Spleen (tissue), 11 donors: Measurements from ENCODE around the gene GSTK1. TPM values are rescaled to one million over a fixed set of nuclear protein-coding genes. Genes with fewer than 3 reads are reported as not detected.

Experiments used
- DNase-seq: peaks from one replicate; pipeline ENCODE4 v3.0.0-alpha.2; 2020
- H3K27ac ChIP-seq, 8 donors: fragments of 200-600 bp; sonication (generic) in 7 of 8; 1 replicate in 4 of 8; 2 replicates in 4 of 8; pipeline versions ENCODE4 v1.5.0 to v1.8.0; 2016 to 2021; ENCODE audit warnings: inconsistent platforms in 4 of 8, mild to moderate bottlenecking in 4 of 8, moderate library complexity in 1 of 8
- H3K27me3 ChIP-seq, 7 donors: fragments of 200-600 bp; sonication (generic) in 6 of 7; replicated peaks in 1 of 7; 1 replicate in 4 of 7; 2 replicates in 3 of 7; pipeline versions ENCODE4 v1.5.0 to v1.8.0; 2016 to 2021; ENCODE audit warnings: inconsistent platforms in 3 of 7, mild to moderate bottlenecking in 1 of 7
- H3K36me3 ChIP-seq, 6 donors: fragments of 200-600 bp; sonication (generic) in 5 of 6; 1 replicate in 4 of 6; 2 replicates in 2 of 6; pipeline versions ENCODE4 v1.5.0 to v1.8.0; 2016 to 2021; ENCODE audit warnings: inconsistent platforms in 2 of 6
- H3K4me1 ChIP-seq, 6 donors: fragments of 200-600 bp; sonication (generic) in 5 of 6; 1 replicate in 3 of 6; 2 replicates in 3 of 6; pipeline versions ENCODE4 v1.5.0 to v1.8.0; 2016 to 2021; ENCODE audit warnings: inconsistent platforms in 3 of 6
- H3K4me3 ChIP-seq, 8 donors: fragments of 200-600 bp; sonication (generic) in 7 of 8; 1 replicate in 4 of 8; 2 replicates in 4 of 8; pipeline versions ENCODE4 v1.5.0 to v1.8.0; 2016 to 2021; ENCODE audit warnings: inconsistent platforms in 4 of 8, mild to moderate bottlenecking in 4 of 8, moderate library complexity in 2 of 8
- H3K9me3 ChIP-seq, 8 donors: fragments of 200-600 bp; sonication (generic) in 7 of 8; 1 replicate in 4 of 8; 2 replicates in 4 of 8; pipeline versions ENCODE4 v1.5.0 to v1.8.0; 2016 to 2021; ENCODE audit warnings: inconsistent platforms in 4 of 8
- CTCF ChIP-seq, 11 experiments: fragments of 200-600 bp in 7 of 11; fragments of 450-650 bp in 4 of 11; sonication (generic) in 4 of 11; IDR thresholded peaks in 8 of 11; conservative IDR thresholded peaks in 3 of 11; 1 replicate in 7 of 11; 2 replicates in 4 of 11; pipeline versions ENCODE4 v1.4.0 to v1.8.0; 2016 to 2021; ENCODE audit warnings: antibody characterized with exemption in 11 of 11, inconsistent platforms in 4 of 11, mild to moderate bottlenecking in 1 of 11
- POLR2A ChIP-seq, 3 donors: fragments of 450-650 bp; IDR thresholded peaks; one replicate each; pipeline ENCODE4 v1.5.1; 2017; ENCODE audit warnings: antibody characterized with exemption in 3 of 3, mild to moderate bottlenecking in 1 of 3
- POLR2AphosphoS5 ChIP-seq, 3 donors: sonication (generic); formaldehyde crosslinking; IDR thresholded peaks; one replicate each; pipeline ENCODE4 v1.5.1; 2017; ENCODE audit warnings: antibody characterized with exemption in 3 of 3
- WGBS, 5 donors: extraction: QIAGEN DNeasy Blood & Tissue Kit in 3 of 5; methylation state at CpG; one replicate each; pipeline versions ENCODE4 v1.1.5 to v1.1.7; 2013 to 2018; 5-methylcytosine and 5-hydroxymethylcytosine counted together
- intact Hi-C: fragments of 100-400 bp; cut with DNase I; formaldehyde crosslinking; loops from one replicate; pipeline ENCODE4 v1.15.0; 2023; ENCODE audit warnings: low total_unique reads
- polyA plus RNA-seq, 3 donors: library from polyadenylated mRNA; stranded (reverse); fragments of 200-250 nt; gene quantifications; one replicate each; pipeline ENCODE4 v1.2.1, GENCODE V29; 2013
- total RNA-seq, 7 donors: library from RNA; depleted of rRNA in 3 of 7; stranded (reverse); fragments of >200 nt in 3 of 7; fragmentation: NEBNext Ultra II Directional in 4 of 7; extraction: Animal tissue kit (Norgen Biotek cat#: 25700) in 4 of 7; gene quantifications; one replicate each; pipeline versions ENCODE4 v1.1.0 to v1.2.1, GENCODE V29; 2016 to 2021
- donor health status: healthy with polysubstance abuse.
- donor health status: DM: no; HTN: no; CAD: no; lungs with moderate emphysema.
- donor health status: DM: no; HTN: no; CAD: no.
- donor health status: Bipolar disorder and iron deficiency.
- donor health status: healthy.
- donor health status: DM: no; HTN: no; CAD: no.
- donor health status: DM: yes; HTN: yes; CAD: no.

The GSTK1 gene
- total and polyA plus RNA-seq, 10 donors = 162 to 247 (median 216) TPM

- intact Hi-C loops = loop anchor here (5.0 kb wide), 1 partner anchor 58 kb away; no protein-coding TSS in a partner anchor
- no peak for DNase-seq
- H3K4me3 ChIP-seq = no peak overlapping the region
- no peaks in the 10 kb centered on the region for H3K36me3 ChIP-seq
- peaks cover 0 to 4% (median 0%) of the 10 kb centered on the region in 8 donors for H3K9me3 ChIP-seq
- H3K27ac ChIP-seq = no peak overlapping the region
- no peaks in the 10 kb centered on the region for H3K27me3 ChIP-seq
- peaks cover 0 to 49% (median 29%) of the 10 kb centered on the region in 6 donors for H3K4me1 ChIP-seq
- WGBS, 5 donors = 27 to 42% (median 30%) methylated on average over 1 of the region's 1 CpG
- no peak for TF ChIP-seq POLR2A (IDR thresholded peaks at IDR 0.05)
- TF ChIP-seq POLR2AphosphoS5 (IDR thresholded peaks at IDR 0.05) = no peak
- TF ChIP-seq CTCF (IDR thresholded peaks at IDR 0.05 in 8 of 11, conservative IDR thresholded peaks at IDR 0.05 in 3 of 11) = no peak
Measured at GRCh38 chr7:143244321-143244720, 18.9 kb upstream of the GSTK1 start.

GRCh38 chr7:143245123-143245522, 18.1 kb upstream of the GSTK1 start:
- Histone ChIP-seq H3K27me3 (no peaks in the 10 kb centered on the region), H3K4me3 (no peak overlapping the region), H3K36me3 (no peaks in the 10 kb centered on the region), H3K4me1 (peaks cover 0 to 53% (median 32%) of the 10 kb centered on the region in 6 donors), H3K9me3 (peaks cover 0 to 11% (median 3%) of the 10 kb centered on the region in 8 donors), H3K27ac (peak overlapping the region in 3 of 8 donors; percentile 36 to 50 (median 41))
- intact Hi-C loops = no loop called here
- no peak for DNase-seq
- 28 to 41% (median 36%) methylated on average over 3 of the region's 3 CpGs for WGBS, 5 donors
- TF ChIP-seq POLR2A (IDR thresholded peaks at IDR 0.05) (no peak), POLR2AphosphoS5 (IDR thresholded peaks at IDR 0.05) (no peak), CTCF (IDR thresholded peaks at IDR 0.05 in 8 of 11, conservative IDR thresholded peaks at IDR 0.05 in 3 of 11) (no peak)

GRCh38 chr7:143247372-143247771, 15.9 kb upstream of the GSTK1 start:
- intact Hi-C loops = no loop called here
- 13 to 40% (median 30%) methylated on average over 1 of the region's 1 CpG for WGBS, 5 donors
- TF ChIP-seq CTCF (IDR thresholded peaks at IDR 0.05 in 8 of 11, conservative IDR thresholded peaks at IDR 0.05 in 3 of 11) (no peak), POLR2A (IDR thresholded peaks at IDR 0.05) (no peak), POLR2AphosphoS5 (IDR thresholded peaks at IDR 0.05) (no peak)
- Histone ChIP-seq H3K9me3 (peaks cover 0 to 14% (median 3%) of the 10 kb centered on the region in 8 donors), H3K4me3 (no peak overlapping the region), H3K27ac (no peak overlapping the region), H3K4me1 (peaks cover 0 to 63% (median 37%) of the 10 kb centered on the region in 6 donors), H3K36me3 (no peaks in the 10 kb centered on the region), H3K27me3 (no peaks in the 10 kb centered on the region)
- no peak for DNase-seq

- Histone ChIP-seq H3K36me3 (no peaks in the 10 kb centered on the region), H3K27me3 (no peaks in the 10 kb centered on the region), H3K4me1 (peaks cover 0 to 65% (median 37%) of the 10 kb centered on the region in 6 donors), H3K4me3 (no peak overlapping the region), H3K27ac (no peak overlapping the region), H3K9me3 (peaks cover 0 to 14% (median 3%) of the 10 kb centered on the region in 8 donors)
- intact Hi-C loops = no loop called here
- TF ChIP-seq CTCF (IDR thresholded peaks at IDR 0.05 in 8 of 11, conservative IDR thresholded peaks at IDR 0.05 in 3 of 11) (no peak), POLR2AphosphoS5 (IDR thresholded peaks at IDR 0.05) (no peak), POLR2A (IDR thresholded peaks at IDR 0.05) (no peak)
- 86 to 94% (median 92%) methylated on average over 2 of the region's 2 CpGs for WGBS, 5 donors
- DNase-seq = no peak
Measured at GRCh38 chr7:143248761-143249354, 14.4 kb upstream of the GSTK1 start.
